Spleen (tissue), 11 donors: ENCODE data around the gene PALLD. TPM values are rescaled to one million over a fixed set of nuclear protein-coding genes. Genes with fewer than 3 reads are reported as not detected.

Source experiments
- DNase-seq: peaks from one replicate; pipeline ENCODE4 v3.0.0-alpha.2; 2020
- H3K27ac ChIP-seq, 8 donors: fragments of 200-600 bp; sonication (generic) in 7 of 8; 1 replicate in 4 of 8; 2 replicates in 4 of 8; pipeline versions ENCODE4 v1.5.0 to v1.8.0; 2016 to 2021; ENCODE audit warnings: inconsistent platforms in 4 of 8, mild to moderate bottlenecking in 4 of 8, moderate library complexity in 1 of 8
- H3K27me3 ChIP-seq, 7 donors: fragments of 200-600 bp; sonication (generic) in 6 of 7; replicated peaks in 1 of 7; 1 replicate in 4 of 7; 2 replicates in 3 of 7; pipeline versions ENCODE4 v1.5.0 to v1.8.0; 2016 to 2021; ENCODE audit warnings: inconsistent platforms in 3 of 7, mild to moderate bottlenecking in 1 of 7
- H3K36me3 ChIP-seq, 6 donors: fragments of 200-600 bp; sonication (generic) in 5 of 6; 1 replicate in 4 of 6; 2 replicates in 2 of 6; pipeline versions ENCODE4 v1.5.0 to v1.8.0; 2016 to 2021; ENCODE audit warnings: inconsistent platforms in 2 of 6
- H3K4me1 ChIP-seq, 6 donors: fragments of 200-600 bp; sonication (generic) in 5 of 6; 1 replicate in 3 of 6; 2 replicates in 3 of 6; pipeline versions ENCODE4 v1.5.0 to v1.8.0; 2016 to 2021; ENCODE audit warnings: inconsistent platforms in 3 of 6
- H3K4me3 ChIP-seq, 8 donors: fragments of 200-600 bp; sonication (generic) in 7 of 8; 1 replicate in 4 of 8; 2 replicates in 4 of 8; pipeline versions ENCODE4 v1.5.0 to v1.8.0; 2016 to 2021; ENCODE audit warnings: inconsistent platforms in 4 of 8, mild to moderate bottlenecking in 4 of 8, moderate library complexity in 2 of 8
- H3K9me3 ChIP-seq, 8 donors: fragments of 200-600 bp; sonication (generic) in 7 of 8; 1 replicate in 4 of 8; 2 replicates in 4 of 8; pipeline versions ENCODE4 v1.5.0 to v1.8.0; 2016 to 2021; ENCODE audit warnings: inconsistent platforms in 4 of 8
- CTCF ChIP-seq, 11 experiments: fragments of 200-600 bp in 7 of 11; fragments of 450-650 bp in 4 of 11; sonication (generic) in 4 of 11; IDR thresholded peaks in 8 of 11; conservative IDR thresholded peaks in 3 of 11; 1 replicate in 7 of 11; 2 replicates in 4 of 11; pipeline versions ENCODE4 v1.4.0 to v1.8.0; 2016 to 2021; ENCODE audit warnings: antibody characterized with exemption in 11 of 11, inconsistent platforms in 4 of 11, mild to moderate bottlenecking in 1 of 11
- POLR2A ChIP-seq, 3 donors: fragments of 450-650 bp; IDR thresholded peaks; one replicate each; pipeline ENCODE4 v1.5.1; 2017; ENCODE audit warnings: antibody characterized with exemption in 3 of 3, mild to moderate bottlenecking in 1 of 3
- POLR2AphosphoS5 ChIP-seq, 3 donors: sonication (generic); formaldehyde crosslinking; IDR thresholded peaks; one replicate each; pipeline ENCODE4 v1.5.1; 2017; ENCODE audit warnings: antibody characterized with exemption in 3 of 3
- WGBS, 5 donors: extraction: QIAGEN DNeasy Blood & Tissue Kit in 3 of 5; methylation state at CpG; one replicate each; pipeline versions ENCODE4 v1.1.5 to v1.1.7; 2013 to 2018; 5-methylcytosine and 5-hydroxymethylcytosine counted together
- intact Hi-C: fragments of 100-400 bp; cut with DNase I; formaldehyde crosslinking; loops from one replicate; pipeline ENCODE4 v1.15.0; 2023; ENCODE audit warnings: low total_unique reads
- polyA plus RNA-seq, 3 donors: library from polyadenylated mRNA; stranded (reverse); fragments of 200-250 nt; gene quantifications; one replicate each; pipeline ENCODE4 v1.2.1, GENCODE V29; 2013
- total RNA-seq, 7 donors: library from RNA; depleted of rRNA in 3 of 7; stranded (reverse); fragments of >200 nt in 3 of 7; fragmentation: NEBNext Ultra II Directional in 4 of 7; extraction: Animal tissue kit (Norgen Biotek cat#: 25700) in 4 of 7; gene quantifications; one replicate each; pipeline versions ENCODE4 v1.1.0 to v1.2.1, GENCODE V29; 2016 to 2021
- donor health status: healthy with polysubstance abuse.
- donor health status: DM: no; HTN: no; CAD: no; lungs with moderate emphysema.
- donor health status: DM: no; HTN: no; CAD: no.
- donor health status: Bipolar disorder and iron deficiency.
- donor health status: healthy.
- donor health status: DM: no; HTN: no; CAD: no.
- donor health status: DM: yes; HTN: yes; CAD: no.

PALLD gene
- total and polyA plus RNA-seq, 10 donors, result 24.3 to 228 (median 142) TPM

GRCh38 chr4:168641811-168642140, 144.9 kb downstream of the PALLD start:
- WGBS, 5 donors, result 86 to 97% (median 93%) methylated on average over 3 of the region's 3 CpGs
- Histone ChIP-seq H3K4me1 (no peaks in the 10 kb centered on the region), H3K36me3 (no peaks in the 10 kb centered on the region), H3K9me3 (no peaks in the 10 kb centered on the region), H3K27me3 (peaks cover 0 to 7% (median 0%) of the 10 kb centered on the region in 7 donors), H3K27ac (no peak overlapping the region), H3K4me3 (no peak overlapping the region)
- no peak for DNase-seq
- no peak for TF ChIP-seq POLR2AphosphoS5 (IDR thresholded peaks at IDR 0.05)
- TF ChIP-seq POLR2A (IDR thresholded peaks at IDR 0.05), result no peak
- no peak for TF ChIP-seq CTCF (IDR thresholded peaks at IDR 0.05 in 8 of 11, conservative IDR thresholded peaks at IDR 0.05 in 3 of 11)
- intact Hi-C loops, result no loop called here

DNA sequence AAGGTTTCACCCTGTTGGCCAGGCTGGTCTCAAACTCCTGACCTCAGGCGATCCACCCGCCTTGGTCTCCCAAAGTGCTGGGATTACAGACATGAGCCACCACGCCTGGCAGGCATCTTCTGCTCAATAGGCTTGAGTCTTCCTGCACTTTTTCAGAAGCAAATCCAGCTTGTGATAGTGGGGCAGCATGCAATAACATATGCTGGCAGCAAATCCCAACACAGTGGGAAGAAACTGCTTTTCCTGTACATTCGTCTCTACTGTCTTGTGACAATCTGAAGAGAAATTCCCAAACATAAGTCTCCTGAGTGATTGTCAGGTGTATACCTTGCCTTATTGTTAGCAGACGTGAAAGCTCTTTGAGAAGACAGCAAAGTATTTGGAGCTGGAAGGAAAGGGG, 145.7 kb downstream of the PALLD start:
- no peak for DNase-seq
- intact Hi-C loops, result no loop called here
- Histone ChIP-seq H3K9me3 (no peaks in the 10 kb centered on the region), H3K4me3 (no peak overlapping the region), H3K27ac (peak overlapping the region in 5 of 8 donors; percentile 6 to 51 (median 27)), H3K4me1 (no peaks in the 10 kb centered on the region), H3K36me3 (no peaks in the 10 kb centered on the region), H3K27me3 (peaks cover 0 to 7% (median 0%) of the 10 kb centered on the region in 7 donors)
- 81 to 92% (median 84%) methylated on average over 5 of the region's 5 CpGs for WGBS, 5 donors
- TF ChIP-seq POLR2A (IDR thresholded peaks at IDR 0.05), result no peak
- no peak for TF ChIP-seq POLR2AphosphoS5 (IDR thresholded peaks at IDR 0.05)
- TF ChIP-seq CTCF (IDR thresholded peaks at IDR 0.05 in 8 of 11, conservative IDR thresholded peaks at IDR 0.05 in 3 of 11), result no peak

DNA sequence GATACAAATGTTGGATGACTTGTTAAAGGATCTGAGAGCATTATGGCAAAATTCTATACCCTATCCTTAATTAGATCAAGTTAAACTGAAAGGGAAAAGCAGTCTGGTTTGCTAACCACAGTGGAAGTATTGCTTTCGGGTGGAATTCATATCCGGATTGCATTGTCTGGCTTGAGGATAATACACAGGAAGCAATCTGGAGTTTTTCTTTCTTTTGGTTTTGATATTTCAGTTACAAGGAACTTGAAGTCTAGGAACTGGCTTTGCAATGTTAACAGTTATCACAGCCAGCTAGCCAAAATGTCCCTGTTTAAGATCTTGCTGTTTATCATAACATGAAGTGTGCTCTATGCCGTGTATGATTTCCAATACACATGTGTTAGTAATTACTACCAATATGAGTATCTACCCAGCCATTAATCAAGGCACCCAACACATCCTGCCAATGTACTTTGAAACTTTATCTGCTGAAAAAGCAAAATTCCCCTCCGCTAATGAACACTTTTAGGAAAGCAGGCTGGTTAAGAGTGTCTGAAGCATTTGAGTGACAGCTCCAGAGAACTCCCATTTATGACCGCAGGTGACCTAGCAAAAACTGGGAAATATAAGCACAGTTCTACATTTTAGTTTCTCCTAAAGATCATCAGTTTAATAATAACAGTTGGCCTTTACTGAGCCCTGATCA, 146.4 kb downstream of the PALLD start:
- Histone ChIP-seq H3K36me3 (no peaks in the 10 kb centered on the region), H3K4me3 (no peak overlapping the region), H3K27me3 (peaks cover 0 to 7% (median 0%) of the 10 kb centered on the region in 7 donors), H3K9me3 (no peaks in the 10 kb centered on the region), H3K4me1 (peaks cover 0 to 2% (median 0%) of the 10 kb centered on the region in 6 donors), H3K27ac (peak overlapping the region in 6 of 8 donors; percentile 6 to 51 (median 19))
- intact Hi-C loops, result no loop called here
- no peak for DNase-seq
- WGBS, 5 donors, result 44 to 57% (median 52%) methylated on average over 5 of the region's 5 CpGs
- no peak for TF ChIP-seq CTCF (IDR thresholded peaks at IDR 0.05 in 8 of 11, conservative IDR thresholded peaks at IDR 0.05 in 3 of 11)
- no peak for TF ChIP-seq POLR2AphosphoS5 (IDR thresholded peaks at IDR 0.05)
- no peak for TF ChIP-seq POLR2A (IDR thresholded peaks at IDR 0.05)

DNA sequence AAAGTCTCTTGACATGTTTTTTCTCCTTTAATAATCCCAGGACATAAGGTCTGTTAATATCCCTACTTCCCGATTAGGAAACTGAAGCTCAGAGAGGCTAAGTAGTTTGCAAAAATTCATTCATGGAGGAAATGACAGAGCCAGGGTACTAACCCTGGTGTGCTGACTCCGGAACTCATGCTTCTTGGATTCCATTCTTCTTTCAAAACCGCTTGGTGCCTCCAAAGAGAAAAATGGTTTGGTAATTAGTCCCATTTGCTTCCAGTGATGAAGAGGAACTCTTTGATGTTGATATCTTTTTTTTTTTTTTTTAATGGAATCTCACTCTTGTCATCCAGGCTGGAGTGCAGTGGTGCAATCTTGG, 146.9 kb downstream of the PALLD start:
- Histone ChIP-seq H3K9me3 (no peaks in the 10 kb centered on the region), H3K4me1 (peaks cover 0 to 3% (median 0%) of the 10 kb centered on the region in 6 donors), H3K4me3 (no peak overlapping the region), H3K27ac (peak overlapping the region in 4 of 8 donors; percentile 6 to 51 (median 19)), H3K27me3 (peaks cover 0 to 7% (median 0%) of the 10 kb centered on the region in 7 donors), H3K36me3 (no peaks in the 10 kb centered on the region)
- no peak for DNase-seq
- intact Hi-C loops, result no loop called here
- TF ChIP-seq POLR2A (IDR thresholded peaks at IDR 0.05) (no peak), CTCF (IDR thresholded peaks at IDR 0.05 in 8 of 11, conservative IDR thresholded peaks at IDR 0.05 in 3 of 11) (no peak), POLR2AphosphoS5 (IDR thresholded peaks at IDR 0.05) (no peak)
- WGBS, 5 donors, result 89 to 95% (median 92%) methylated on average over 3 of the region's 3 CpGs
